DMS 273 treated with DMSO at 0.1 percent for 48 hours (cell line): ENCODE measurements around the gene TRPM6.

Source experiments
- DNase-seq: peaks from one replicate; lab custom pipeline; 2025; lab: John Stamatoyannopoulos, UW

Gene TRPM6

DNA sequence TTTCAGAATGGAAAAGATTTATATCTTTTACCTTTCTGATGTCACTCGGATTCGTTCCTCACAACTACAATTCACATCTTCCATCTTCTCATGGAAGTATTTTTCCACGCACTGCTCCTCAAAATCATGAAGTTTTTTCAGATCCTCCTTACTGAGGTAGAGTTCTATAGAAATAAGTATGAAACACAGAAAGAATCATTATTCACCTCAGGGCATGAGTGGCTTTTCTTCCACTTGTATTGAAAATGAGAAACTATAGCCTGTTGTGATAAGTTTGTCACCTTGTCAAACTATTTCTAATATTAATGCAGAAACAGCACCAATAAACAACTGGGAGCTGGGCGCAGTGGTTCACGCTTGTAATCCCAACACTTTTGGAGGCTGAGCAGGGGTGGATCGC is 116.0 kb downstream of the TRPM6 start:
- DNase-seq = no peak

DNA sequence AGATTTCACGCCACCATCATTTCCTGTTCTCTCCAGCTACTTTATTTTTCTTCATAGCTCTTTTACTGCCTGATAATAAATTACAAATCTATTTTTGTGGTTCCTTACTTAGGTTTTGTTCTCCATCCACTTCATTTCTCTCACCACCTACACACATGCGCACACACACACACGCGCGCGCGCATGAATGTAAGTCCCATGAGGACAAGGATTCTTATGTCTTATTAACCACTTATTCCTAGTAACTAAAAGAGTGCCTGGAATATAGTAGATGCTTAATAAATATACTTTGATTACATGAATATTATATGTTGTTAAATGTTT is 116.5 kb downstream of the TRPM6 start:
- DNase-seq = no peak

DNA sequence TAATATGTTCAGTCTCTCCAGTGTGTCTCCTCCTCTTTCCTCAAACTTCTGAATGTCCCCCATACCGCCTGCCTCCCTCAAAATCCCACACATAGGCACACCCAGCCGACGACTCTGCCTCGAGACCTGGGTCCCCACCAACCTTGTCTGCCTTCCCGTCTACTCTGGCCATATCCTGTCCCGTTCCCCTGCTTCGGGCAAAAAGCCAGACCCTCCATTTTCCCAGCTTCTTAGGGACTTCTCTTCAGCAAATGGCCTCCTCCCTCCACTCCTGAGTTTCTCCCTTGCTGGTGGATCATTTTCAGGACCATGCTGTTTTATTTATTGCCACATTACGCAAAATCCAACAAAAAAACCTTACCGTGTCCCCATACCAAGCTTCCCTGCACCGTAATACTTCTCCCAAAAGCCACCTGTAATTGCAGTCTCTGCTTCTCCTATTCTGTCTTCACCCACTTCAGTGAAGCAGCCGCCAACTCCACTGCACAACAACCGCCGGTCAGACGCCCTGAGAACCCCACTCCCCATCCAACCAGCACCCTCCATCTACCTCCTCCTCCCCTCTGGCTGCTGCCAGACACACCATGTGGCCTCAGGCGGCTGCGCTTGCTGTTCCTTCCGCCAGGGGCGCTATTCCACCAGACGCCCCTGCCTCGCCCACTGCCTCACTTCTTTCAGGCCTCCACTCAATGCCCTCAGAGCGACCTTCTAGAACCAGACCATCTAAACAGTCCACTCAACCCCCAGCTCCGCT is 117.0 kb downstream of the TRPM6 start:
- DNase-seq = peak; percentile 3

GRCh38 chr9:74765481-74765971 is 122.2 kb downstream of the TRPM6 start:
- DNase-seq = no peak

GRCh38 chr9:74762950-74763349 is 124.8 kb downstream of the TRPM6 start:
- no peak for DNase-seq

DNA sequence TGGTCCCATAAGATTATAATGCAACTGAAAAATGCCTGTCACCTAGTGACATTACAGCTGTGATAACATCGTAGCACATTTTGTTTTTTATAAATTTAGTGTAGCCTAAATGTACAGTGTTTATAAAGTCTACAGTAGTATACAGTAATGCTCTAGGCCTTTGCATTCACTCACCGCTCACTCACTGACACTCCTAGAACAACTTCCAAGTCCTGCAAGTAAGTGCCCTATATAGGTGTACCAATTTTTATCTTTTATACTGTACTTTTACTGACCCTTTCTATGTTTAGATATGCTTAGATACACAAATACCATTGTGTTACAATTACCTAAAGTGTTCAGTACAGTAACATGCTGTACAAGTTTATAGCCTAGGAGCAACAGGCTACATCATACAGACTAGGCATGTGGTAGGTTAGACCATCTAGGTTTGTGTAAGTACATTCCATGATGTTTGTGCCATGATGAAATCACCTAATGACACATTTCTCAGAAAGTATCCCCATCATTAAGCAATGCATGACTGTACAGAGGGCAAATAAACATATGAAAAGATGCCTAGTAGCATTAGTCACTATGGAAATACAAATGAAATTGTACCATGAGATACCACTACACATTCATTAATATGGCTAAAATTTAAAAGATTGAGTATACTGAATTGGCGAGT is 127.6 kb downstream of the TRPM6 start:
- DNase-seq = no peak

- DNase-seq = no peak
These were observed 131.7 kb downstream of the TRPM6 start for GRCh38 chr9:74755999-74756398.

- DNase-seq = no peak
These were observed 132.4 kb downstream of the TRPM6 start for GRCh38 chr9:74755355-74755754.

DNA sequence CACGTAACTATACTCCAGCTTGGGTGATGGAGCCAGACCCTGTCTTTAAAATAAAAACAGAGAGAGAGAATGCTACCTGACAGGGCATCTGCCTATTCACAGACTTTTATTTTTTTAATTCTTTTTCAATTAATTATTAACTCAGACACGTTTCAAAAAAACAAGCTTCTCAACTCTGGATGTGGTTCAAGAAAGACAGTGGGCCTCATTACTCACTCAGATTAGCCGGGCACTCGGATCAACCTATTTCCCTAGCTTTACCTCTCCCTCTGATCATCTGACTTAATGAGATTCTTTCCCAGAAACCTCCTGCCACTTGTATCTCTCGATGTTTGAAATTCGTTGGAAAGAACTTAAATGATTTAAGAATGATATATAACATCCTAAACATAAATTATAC is 134.1 kb downstream of the TRPM6 start:
- DNase-seq = no peak

DNA sequence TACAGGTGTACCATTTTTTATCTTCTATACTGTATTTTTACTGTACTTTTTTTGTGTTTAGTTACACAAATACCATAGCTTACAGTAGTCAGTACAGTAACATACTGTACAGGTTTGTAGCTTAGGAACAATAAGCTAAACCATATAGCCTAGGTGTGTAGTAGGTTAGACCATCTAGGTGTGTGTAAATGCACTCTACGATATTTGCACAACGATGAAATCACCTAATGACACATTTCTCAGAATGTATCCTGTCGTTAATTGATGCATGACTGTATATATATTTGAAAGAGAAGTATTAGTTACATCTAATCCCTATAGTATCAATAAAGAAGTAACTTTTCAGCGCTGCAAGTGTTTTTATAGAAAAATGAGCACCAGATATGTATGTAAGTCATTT is 138.8 kb downstream of the TRPM6 start:
- no peak for DNase-seq

DNA sequence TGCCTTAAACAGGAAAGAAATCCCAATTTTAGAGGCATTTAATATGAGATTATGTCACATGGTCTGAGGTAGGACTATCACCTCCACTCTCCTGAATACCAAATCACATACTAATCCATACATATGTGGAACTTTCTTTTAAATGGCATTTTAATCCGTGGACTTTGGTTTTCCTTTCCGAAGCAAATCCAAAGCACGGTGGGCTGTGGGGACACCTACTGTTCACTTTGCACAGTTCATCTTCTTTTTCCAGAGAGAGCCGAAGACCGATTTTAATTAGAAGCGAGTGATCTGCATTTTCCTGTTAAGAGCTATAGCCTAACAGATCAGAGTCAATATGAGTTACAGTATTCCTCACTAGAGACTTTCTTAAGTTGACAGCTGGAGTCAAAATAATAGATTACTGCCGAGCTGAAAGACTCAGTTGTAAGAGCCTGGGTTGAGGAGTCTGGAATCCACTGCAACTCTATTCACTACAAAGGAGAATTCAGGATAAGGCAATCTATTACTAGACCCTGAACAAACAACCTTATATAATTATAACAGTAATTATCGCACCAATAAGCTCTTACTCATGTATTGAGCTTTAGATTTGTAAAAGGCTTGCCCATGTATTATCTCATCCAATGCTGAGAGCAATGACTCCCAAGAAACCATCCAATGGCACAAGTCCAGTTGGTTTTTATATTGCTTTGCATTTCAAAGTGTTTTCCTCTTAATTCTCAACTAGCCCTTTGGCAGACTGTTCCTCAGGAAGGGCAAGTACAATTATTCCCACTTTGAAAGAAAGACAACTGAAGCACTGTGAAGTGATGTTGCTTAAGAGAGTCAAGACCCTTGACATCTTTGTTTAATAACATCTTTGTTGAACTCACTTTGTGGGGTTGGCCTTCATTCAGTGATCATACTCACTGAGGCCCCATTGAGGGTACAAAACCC is 144.7 kb downstream of the TRPM6 start:
- DNase-seq = no peak

- DNase-seq = no peak
These were observed 145.4 kb downstream of the TRPM6 start for GRCh38 chr9:74742191-74742790.

DNA sequence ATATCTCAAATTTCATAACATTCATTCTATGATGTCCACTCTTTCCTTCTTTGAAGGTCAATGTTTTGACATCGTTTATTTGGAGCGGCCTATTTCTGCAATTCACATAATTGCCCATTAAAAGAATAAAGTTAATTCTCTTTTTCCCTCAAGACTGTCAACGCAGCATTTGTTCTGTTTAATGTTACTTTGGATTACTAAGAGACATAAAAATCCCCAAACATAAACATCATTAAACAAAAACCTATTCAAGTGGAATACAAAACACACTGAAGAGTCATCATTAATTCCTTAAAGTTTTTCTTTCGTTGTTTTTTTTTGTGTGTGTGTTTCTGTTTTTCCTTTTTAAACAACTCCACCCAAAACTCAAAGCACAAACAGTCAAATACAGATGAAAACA is 151.1 kb downstream of the TRPM6 start:
- DNase-seq = no peak

GRCh38 chr9:74735761-74736160 is 152.0 kb downstream of the TRPM6 start:
- DNase-seq = no peak

GRCh38 chr9:74729136-74729695 is 158.5 kb downstream of the TRPM6 start:
- no peak for DNase-seq

GRCh38 chr9:74728176-74728575 is 159.5 kb downstream of the TRPM6 start:
- no peak for DNase-seq

- DNase-seq = no peak
These were observed 161.1 kb downstream of the TRPM6 start for GRCh38 chr9:74726581-74726980.

DNA sequence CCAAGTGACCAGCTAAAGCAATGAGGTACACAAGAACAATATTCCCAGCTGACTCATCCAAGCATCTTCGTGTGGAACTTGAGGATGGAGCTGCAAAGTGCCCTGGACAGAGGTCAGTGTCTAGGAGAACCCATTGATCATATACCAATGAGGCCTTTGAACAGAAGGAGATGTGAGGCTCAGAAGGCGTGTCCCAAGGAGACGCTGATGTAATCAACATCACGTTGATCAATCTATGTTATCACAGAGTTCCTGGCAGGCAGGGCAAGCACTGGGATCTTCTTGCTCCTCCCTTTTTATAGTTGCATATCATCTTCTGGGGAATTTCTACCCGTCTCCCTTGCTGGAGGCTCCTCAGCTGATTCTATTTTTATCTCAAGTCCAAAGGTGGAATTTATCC is 163.4 kb downstream of the TRPM6 start:
- DNase-seq = no peak

DNA sequence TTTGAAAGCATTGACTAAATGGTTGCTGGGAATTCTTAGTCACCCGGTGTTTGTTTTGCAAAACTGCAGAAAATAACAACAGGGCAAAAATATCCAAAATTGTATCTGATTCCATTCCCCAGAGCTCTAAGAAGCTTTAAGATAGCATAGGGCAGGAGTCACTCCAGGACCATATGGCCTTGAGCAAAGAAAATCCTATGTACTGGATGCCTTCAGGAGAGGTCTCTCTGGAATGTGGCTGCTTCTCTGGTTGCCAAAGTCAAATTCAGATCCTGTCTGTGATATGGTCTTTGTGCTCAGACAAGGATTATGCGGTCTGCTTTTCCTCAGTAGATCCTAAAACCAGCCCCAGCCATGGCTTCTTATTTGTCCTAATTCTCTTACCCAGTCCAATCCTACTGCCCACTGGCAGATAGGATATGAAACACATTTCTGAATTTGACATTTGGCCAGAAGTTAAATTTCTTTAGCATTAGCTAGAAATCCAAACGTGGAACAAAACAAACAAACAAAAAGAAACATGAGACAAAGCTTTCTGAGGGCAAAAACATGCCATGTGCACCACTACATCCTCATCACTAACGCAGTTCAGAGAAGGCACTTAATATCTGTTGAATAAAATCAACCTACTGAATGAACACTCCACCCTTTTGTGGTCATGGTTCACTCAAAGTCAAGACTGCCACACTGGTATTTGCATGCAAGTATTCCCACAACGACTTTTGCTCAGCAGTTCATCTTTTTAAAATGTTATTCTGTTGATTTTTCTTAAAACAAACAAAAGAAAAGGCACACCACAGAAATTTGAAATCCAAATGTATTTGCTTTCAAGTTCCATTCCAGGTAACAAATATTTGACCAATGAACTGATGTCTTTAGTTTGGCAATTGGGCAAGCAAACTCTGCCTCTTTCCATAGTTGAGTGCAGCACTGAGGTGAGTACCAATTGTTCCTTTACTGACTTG is 165.7 kb downstream of the TRPM6 start:
- DNase-seq = no peak

DNA sequence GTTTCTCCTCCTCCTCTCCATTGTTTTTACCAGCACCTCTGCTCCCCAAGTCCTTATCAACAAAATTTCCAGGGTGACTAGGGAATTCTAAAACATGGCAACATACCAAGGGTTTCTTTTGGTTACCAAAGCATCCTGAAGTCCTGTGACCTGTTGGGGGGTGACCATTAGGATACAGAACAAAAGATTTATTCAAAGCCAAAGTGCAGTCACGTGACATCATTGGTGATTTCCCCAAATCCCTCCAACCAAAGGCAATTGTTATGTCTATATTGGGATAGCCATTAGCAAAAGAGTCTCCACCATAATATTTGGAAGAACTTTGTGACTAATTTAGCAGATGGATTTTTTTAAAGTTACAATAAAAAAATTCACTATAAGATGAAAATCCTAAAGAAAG is 168.4 kb downstream of the TRPM6 start:
- no peak for DNase-seq

GRCh38 chr9:74718709-74719108 is 169.0 kb downstream of the TRPM6 start:
- no peak for DNase-seq
